ENCODE measurements around the gene CYP24A1.
"Not testable (repeated sequence)": the region's sequence is repeated elsewhere in the genome, so short reads cannot be mapped to it uniquely, and the experiment has no call there.

The CYP24A1 gene

GRCh38 chr20:54132612-54133433 is 41.0 kb downstream of the CYP24A1 start:
- peak; percentile 84 for DNase-seq (ENCODE audit: low spot score)

- DNase-seq (ENCODE audit: low spot score) = peak; percentile 36
Observed at GRCh38 chr20:54131675-54132611, 41.8 kb downstream of the CYP24A1 start.

DNA sequence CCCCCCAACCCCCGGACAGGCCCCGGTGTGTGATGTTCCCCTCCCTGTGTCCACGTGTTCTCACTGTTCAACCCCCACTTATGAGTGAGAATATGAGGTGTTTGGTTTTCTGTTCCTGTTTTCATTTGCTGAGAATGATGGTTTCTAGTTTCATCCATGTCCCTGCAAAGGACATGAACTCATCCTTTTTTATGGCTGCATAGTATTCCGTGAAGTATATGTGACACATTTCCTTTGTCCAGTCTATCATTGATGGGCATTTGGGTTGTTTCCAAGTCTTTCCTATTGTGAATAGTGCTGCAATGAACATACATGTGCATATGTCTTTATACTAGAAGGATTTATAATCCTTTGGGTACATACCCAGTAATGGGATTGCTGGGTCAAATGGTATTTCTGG is 42.7 kb downstream of the CYP24A1 start:
- DNase-seq (ENCODE audit: low spot score) = not testable (repeated sequence)

DNA sequence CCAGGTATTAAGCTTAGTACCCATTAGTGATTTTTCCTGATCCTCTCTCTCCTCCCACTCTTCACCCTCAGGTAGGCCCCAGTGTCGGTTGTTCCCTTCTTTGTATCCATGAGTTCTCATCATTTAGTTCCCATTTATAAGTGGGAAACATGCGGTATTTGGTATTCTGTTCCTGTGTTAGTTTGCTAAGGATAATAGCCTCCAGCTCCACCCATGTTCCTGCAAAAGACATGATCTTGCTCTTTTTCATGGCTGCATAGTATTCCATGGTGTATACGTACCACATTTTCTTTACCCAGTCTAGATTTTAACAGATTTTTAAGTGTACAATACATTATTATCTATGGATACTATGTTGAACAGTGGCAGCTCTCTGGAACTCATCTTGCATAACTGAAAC is 44.4 kb downstream of the CYP24A1 start:
- no peak for DNase-seq (ENCODE audit: low spot score)

- no peak for DNase-seq (ENCODE audit: low spot score)
Observed at GRCh38 chr20:54127855-54128574, 45.8 kb downstream of the CYP24A1 start.

GRCh38 chr20:54126806-54127655 is 46.8 kb downstream of the CYP24A1 start:
- DNase-seq (ENCODE audit: low spot score) = no peak

- not testable (repeated sequence) for DNase-seq (ENCODE audit: low spot score)
Observed at GRCh38 chr20:54126328-54126727, 47.5 kb downstream of the CYP24A1 start.

DNA sequence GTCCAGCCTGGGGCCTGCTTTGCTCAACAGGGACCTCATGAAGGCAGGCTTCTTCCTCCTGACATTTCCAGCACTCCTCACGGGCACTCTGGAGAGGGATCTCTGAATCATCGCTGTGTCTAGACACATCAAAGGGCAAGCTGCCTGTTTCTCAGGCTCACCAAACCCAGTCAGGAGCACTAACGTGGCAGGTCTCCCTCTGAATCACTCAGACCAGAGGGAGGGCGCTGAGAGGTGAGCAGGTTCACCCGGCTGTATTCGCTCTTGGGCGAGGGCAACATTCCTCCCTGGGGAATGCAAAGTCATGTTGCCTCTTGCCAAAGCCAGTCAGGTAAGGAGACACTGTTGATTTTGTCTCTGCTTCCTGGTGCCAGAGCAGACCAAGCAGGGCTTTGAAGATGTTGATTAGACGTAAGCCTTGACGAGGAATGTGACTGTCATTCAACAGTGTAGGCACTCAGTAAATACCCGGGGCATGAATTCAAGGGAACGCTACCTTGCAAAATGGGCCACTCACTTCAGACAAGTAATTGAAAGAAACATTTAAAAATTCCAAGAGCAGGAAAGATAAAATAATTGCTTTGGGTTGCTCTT is 50.1 kb downstream of the CYP24A1 start:
- DNase-seq (ENCODE audit: low spot score) = peak; percentile 79

DNA sequence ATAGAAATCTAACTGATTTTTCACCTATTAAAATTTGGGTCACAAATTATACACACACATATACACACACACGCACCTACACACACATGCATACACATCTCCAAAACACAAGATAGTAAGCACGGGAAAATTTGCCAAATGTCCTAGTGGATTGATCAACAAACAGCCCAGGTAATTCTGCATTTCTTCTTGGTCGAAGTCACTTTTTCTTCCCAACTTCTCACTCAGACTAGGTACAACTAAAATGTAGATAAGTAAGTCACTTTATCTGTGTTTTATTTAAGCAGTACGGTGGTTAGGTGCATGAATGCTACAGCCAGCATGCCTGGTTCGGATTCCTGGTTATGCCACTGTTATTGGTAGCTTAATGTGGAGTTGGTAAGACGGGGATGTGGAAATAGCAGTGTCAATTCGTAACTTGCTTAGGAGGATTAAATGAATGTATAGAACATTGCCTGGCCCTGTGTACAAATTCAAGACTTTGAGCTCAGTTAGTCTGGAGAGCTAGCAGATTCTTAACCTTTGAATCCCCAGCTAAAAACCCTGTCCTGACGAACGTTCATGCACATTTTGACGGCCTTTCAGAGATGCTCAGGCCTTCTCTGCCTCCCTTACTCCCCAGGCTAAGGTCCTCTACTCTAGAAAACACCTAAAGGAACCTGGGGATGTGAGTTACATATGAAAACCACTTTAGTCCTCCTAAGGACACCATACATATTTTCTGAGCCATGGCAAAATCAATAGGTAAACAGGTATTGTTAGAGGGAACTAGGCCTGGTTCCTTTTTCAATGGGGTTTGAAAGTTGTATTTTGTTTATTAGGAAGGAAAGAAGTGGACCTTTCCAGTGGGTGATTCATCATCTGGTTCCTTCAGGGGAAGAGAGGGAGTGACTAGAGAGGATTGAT is 50.9 kb downstream of the CYP24A1 start:
- DNase-seq (ENCODE audit: low spot score) = no peak

GRCh38 chr20:54122189-54122588 is 51.6 kb downstream of the CYP24A1 start:
- DNase-seq (ENCODE audit: low spot score) = peak; percentile 14

GRCh38 chr20:54119744-54120143 is 54.0 kb downstream of the CYP24A1 start:
- no peak for DNase-seq (ENCODE audit: low spot score)

GRCh38 chr20:54118220-54119001 is 55.4 kb downstream of the CYP24A1 start:
- no peak for DNase-seq (ENCODE audit: low spot score)

DNA sequence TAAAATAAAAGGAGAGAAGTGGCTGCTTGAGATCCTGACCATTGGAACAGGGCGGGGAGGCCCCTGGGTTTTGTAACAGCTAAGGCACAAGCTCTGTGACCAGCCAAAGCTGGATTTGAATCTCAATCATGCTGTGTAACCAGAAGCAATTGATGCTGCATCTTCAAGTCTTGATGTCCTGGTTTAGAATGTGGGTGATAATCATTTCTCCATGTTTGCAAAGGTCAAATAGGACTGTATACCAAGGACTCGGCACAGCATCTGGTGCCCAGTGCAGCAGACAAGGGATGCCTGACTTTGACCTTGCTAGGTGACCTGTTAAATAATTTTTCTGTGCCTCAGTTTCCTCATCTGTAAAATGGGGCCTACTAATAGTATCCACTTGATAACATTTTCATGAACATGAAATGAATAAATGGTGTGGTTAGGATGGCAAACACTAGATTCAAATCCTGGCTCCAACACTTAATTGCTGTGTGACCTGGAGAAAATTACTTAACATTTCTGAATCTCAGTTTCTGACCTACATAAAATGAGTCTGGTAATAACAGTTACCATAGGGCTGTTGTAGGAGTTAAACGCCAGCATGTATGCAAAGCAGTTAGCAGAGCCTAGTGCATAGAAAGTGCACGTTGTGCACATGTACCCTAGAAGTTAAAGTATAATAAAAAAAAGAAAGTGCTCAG is 57.1 kb downstream of the CYP24A1 start:
- DNase-seq (ENCODE audit: low spot score) = no peak

GRCh38 chr20:54115172-54115854 is 58.5 kb downstream of the CYP24A1 start:
- DNase-seq (ENCODE audit: low spot score) = peak; percentile 25

GRCh38 chr20:54114109-54114508 is 59.7 kb downstream of the CYP24A1 start:
- no peak for DNase-seq (ENCODE audit: low spot score)

- no peak for DNase-seq (ENCODE audit: low spot score)
Observed at GRCh38 chr20:54113566-54113965, 60.2 kb downstream of the CYP24A1 start.

GRCh38 chr20:54112221-54112884 is 61.4 kb downstream of the CYP24A1 start:
- DNase-seq (ENCODE audit: low spot score) = no peak

Data from AG08395 (cell line).